GM12878 (cell line): ENCODE data around the gene PLXNA2. TPM values are rescaled to one million over a fixed set of nuclear protein-coding genes. Genes with fewer than 3 reads are reported as not detected.

ENCODE experiments used
- ATAC-seq: fragments of 200-7000 bp; cut with Tn5 transposase; 3 replicates; pipeline ENCODE4 v1.9.1; 2020; ENCODE audit warnings: mild to moderate bottlenecking, moderate library complexity
- BruUV-seq: library from RNA; stranded (reverse); fragments of 400-500 nt; replicated peaks from 2 replicates; lab custom pipeline; 2021; lab: Mats Ljungman, UMichigan
- CTCF ChIA-PET: fragments of 300-600 bp; sonication (Branson Sonifier 250); formaldehyde crosslinking; extraction: SDS; loops from one replicate; lab custom pipeline; 2021; ENCODE audit warnings: inconsistent platforms; lab: Yijun Ruan, JAX
- POLR2A ChIA-PET: fragments of 350-600 bp; formaldehyde crosslinking; extraction: SDS; loops from one replicate; lab custom pipeline; 2021; ENCODE audit warnings: inconsistent platforms; lab: Charles Lee
- RAD21 ChIA-PET: fragments of 300-600 bp; sonication (Branson Sonifier 250); formaldehyde crosslinking; loops from one replicate; lab custom pipeline; 2023; ENCODE audit warnings: antibody characterized with exemption; ENCODE audit not compliant: unreplicated experiment; lab: Charles Lee
- SMC1A ChIA-PET: fragments of 300-600 bp; sonication (Branson Sonifier 250); formaldehyde crosslinking; loops from one replicate; lab custom pipeline; 2023; ENCODE audit not compliant: unreplicated experiment, uncharacterized antibody; lab: Charles Lee
- DNase-seq: peaks from one replicate; pipeline ENCODE4 v3.0.0-alpha.2; 2011; ENCODE audit warnings: low read depth, low spot score
- FAIRE-seq: peaks from 3 replicates; lab custom pipeline; 2011; peaks lifted over from hg19 to GRCh38; lab: Jason Lieb, UNC
- H2AFZ ChIP-seq: 2 replicates; pipeline ENCODE4 v1.6.0; 2011; ENCODE audit warnings: low read depth, low read length, control low read depth; ENCODE audit not compliant: control insufficient read depth
- H3K27ac ChIP-seq: 2 replicates; pipeline ENCODE4 v1.5.1; 2011; ENCODE audit warnings: control low read depth; ENCODE audit not compliant: control insufficient read depth, insufficient read depth
- H3K27me3 ChIP-seq, 2 experiments: replicated peaks in 1 of 2; 2 replicates each; pipeline versions ENCODE4 v1.6.0 to v1.6.1; 2011; ENCODE audit warnings: low read length in 1 of 2; ENCODE audit not compliant: control insufficient read depth in 2 of 2, insufficient read depth in 2 of 2
- H3K36me3 ChIP-seq, 2 experiments: 2 replicates each; pipeline ENCODE4 v1.5.1; 2011; ENCODE audit warnings: low read length in 1 of 2; ENCODE audit not compliant: control insufficient read depth in 2 of 2, insufficient read depth in 2 of 2
- H3K4me1 ChIP-seq: 2 replicates; pipeline ENCODE4 v1.6.1; 2011; ENCODE audit warnings: mild to moderate bottlenecking, low read length, moderate library complexity, mixed read lengths; ENCODE audit not compliant: control insufficient read depth, insufficient read depth
- H3K4me2 ChIP-seq: 2 replicates; pipeline ENCODE4 v1.6.0; 2011; ENCODE audit warnings: control low read depth; ENCODE audit not compliant: control insufficient read depth, insufficient read depth
- H3K4me3 ChIP-seq: fragments of 200-600 bp; sonication (generic); 2 replicates; pipeline ENCODE4 v1.5.1; 2016
- H3K79me2 ChIP-seq: 2 replicates; pipeline ENCODE4 v1.6.0; 2011; ENCODE audit warnings: low read length; ENCODE audit not compliant: control insufficient read depth, insufficient read depth
- H3K9ac ChIP-seq: 2 replicates; pipeline ENCODE4 v1.8.0; 2011; ENCODE audit warnings: low read length, control low read depth, mixed read lengths; ENCODE audit not compliant: control insufficient read depth, insufficient read depth
- H3K9me3 ChIP-seq: replicated peaks from 3 replicates; pipeline ENCODE4 v1.5.1; 2011; ENCODE audit warnings: mild to moderate bottlenecking, low read length; ENCODE audit not compliant: control insufficient read depth, insufficient read depth
- H4K20me1 ChIP-seq: 2 replicates; pipeline ENCODE4 v1.6.0; 2011; ENCODE audit not compliant: control insufficient read depth, insufficient read depth
- ETV6 ChIP-seq, 2 experiments: fragments of 450-650 bp in 1 of 2; IDR thresholded peaks in 1 of 2; conservative IDR thresholded peaks in 1 of 2; 2 replicates each; pipeline ENCODE4 v1.6.1; 2014; ENCODE audit warnings: antibody characterized with exemption in 1 of 2, borderline replicate concordance in 1 of 2, low read depth in 1 of 2, mild to moderate bottlenecking in 1 of 2, moderate library complexity in 1 of 2
- HDAC2 ChIP-seq: fragments of 200-600 bp; sonication (generic); IDR thresholded peaks from 2 replicates; pipeline ENCODE4 v1.6.1; 2017
- HDGF ChIP-seq: fragments of 450-650 bp; IDR thresholded peaks from 2 replicates; pipeline ENCODE4 v1.6.1; 2016; ENCODE audit warnings: antibody characterized with exemption
- POLR2AphosphoS5 ChIP-seq: IDR thresholded peaks from 2 replicates; pipeline ENCODE4 v1.6.1; 2011; ENCODE audit warnings: mild to moderate bottlenecking, low read length, inconsistent platforms
- RBBP5 ChIP-seq: fragments of 200-600 bp; sonication (generic); conservative IDR thresholded peaks from 2 replicates; pipeline ENCODE4 v1.6.1; 2016
- STAT1 ChIP-seq: fragments of 450-650 bp; conservative IDR thresholded peaks from 2 replicates; pipeline ENCODE4 v1.6.1; 2014; ENCODE audit warnings: antibody characterized with exemption, mild to moderate bottlenecking
- YY1 ChIP-seq: IDR thresholded peaks from 2 replicates; pipeline ENCODE4 v1.6.1; 2011; ENCODE audit warnings: low read depth, mild to moderate bottlenecking, low read length
- ZBED1 ChIP-seq: IDR thresholded peaks from 2 replicates; pipeline ENCODE4 v1.6.1; 2016; ENCODE audit warnings: borderline replicate concordance
- WGBS: methylation state at CpG from one replicate; pipeline ENCODE4 v1.1.6; 2016; ENCODE audit warnings: low lambda C conversion rate; ENCODE audit not compliant: insufficient replicate concordance, insufficient coverage; ENCODE audit errors: missing lambda C conversion rate; 5-methylcytosine and 5-hydroxymethylcytosine counted together
- in situ Hi-C: fragments of 300-500 bp; cut with MboI; formaldehyde crosslinking; loops from 9 replicates; pipeline ENCODE4 v1.14.3; 2018; ENCODE audit warnings: mixed read lengths
- intact Hi-C: fragments of 100-400 bp; cut with micrococcal nuclease; formaldehyde crosslinking; loops from one replicate; pipeline ENCODE4 v1.14.2; 2022; ENCODE audit not compliant: unreplicated experiment
- polyA plus RNA-seq, 11 experiments: library from polyadenylated mRNA; depleted of rRNA in 4 of 11; unstranded in 6 of 11; stranded (reverse) in 5 of 11; fragments of >200 nt; fragmentation: Nextera tagmentation in 4 of 11; fragmentation: Illumina TruSeq in 1 of 11; extraction: Ambion mirVana in 4 of 11; extraction: Trizol in 1 of 11; gene quantifications; 1 replicate in 1 of 11; 2 replicates in 10 of 11; pipeline versions ENCODE4 v1.2.1 to v1.2.3, GENCODE V29; 2011 to 2016; ENCODE audit warnings: inconsistent platforms in 2 of 11, missing spikeins in 2 of 11, low read depth in 1 of 11
- total RNA-seq, 4 experiments: library from RNA; depleted of rRNA in 3 of 4; stranded (reverse); fragments of >200 nt in 3 of 4; fragmentation: Illumina TruSeq in 1 of 4; extraction: Trizol in 1 of 4; gene quantifications; 2 replicates each; pipeline versions ENCODE4 v1.2.1 to v1.2.3, GENCODE V29; 2013 to 2021
- TF ChIP-seq, protein P1 (sequence below): fragments of 450-650 bp; IDR thresholded peaks from 2 replicates; pipeline ENCODE4 v1.6.1; 2016; ENCODE audit warnings: mild to moderate bottlenecking, moderate library complexity, borderline replicate concordance
- TF ChIP-seq, protein P2 (sequence below): fragments of 450-650 bp; IDR thresholded peaks from 2 replicates; pipeline ENCODE4 v1.6.1; 2014; ENCODE audit warnings: mild to moderate bottlenecking
- TF ChIP-seq, protein P3 (sequence below): fragments of 150-350 bp; IDR thresholded peaks from 2 replicates; pipeline ENCODE4 v1.6.1; 2016; ENCODE audit warnings: low read depth, low read length
- TF ChIP-seq, protein P4 (sequence below): IDR thresholded peaks from 2 replicates; pipeline ENCODE4 v1.6.1; 2012; ENCODE audit warnings: low read depth, low read length, improper control_type of control experiment
- TF ChIP-seq, protein P5 (sequence below), 3 experiments: IDR thresholded peaks in 2 of 3; conservative IDR thresholded peaks in 1 of 3; 2 replicates each; pipeline ENCODE4 v1.5.1; 2011; ENCODE audit warnings: low read depth in 3 of 3, low read length in 3 of 3, mild to moderate bottlenecking in 3 of 3, control low read depth in 2 of 3, moderate library complexity in 2 of 3, inconsistent platforms in 1 of 3, mixed read lengths in 1 of 3; ENCODE audit not compliant: control insufficient read depth in 2 of 3, insufficient read depth in 1 of 3; ENCODE audit errors: extremely low read depth in 1 of 3

The PLXNA2 gene
- total and polyA plus RNA-seq, 10 of the 15 experiments (the other 5 are each of a cell fraction or from before 2014, with no cell fraction given): under 0.01 to 0.08 (median 0.07) TPM; not detected in 4

DNA sequence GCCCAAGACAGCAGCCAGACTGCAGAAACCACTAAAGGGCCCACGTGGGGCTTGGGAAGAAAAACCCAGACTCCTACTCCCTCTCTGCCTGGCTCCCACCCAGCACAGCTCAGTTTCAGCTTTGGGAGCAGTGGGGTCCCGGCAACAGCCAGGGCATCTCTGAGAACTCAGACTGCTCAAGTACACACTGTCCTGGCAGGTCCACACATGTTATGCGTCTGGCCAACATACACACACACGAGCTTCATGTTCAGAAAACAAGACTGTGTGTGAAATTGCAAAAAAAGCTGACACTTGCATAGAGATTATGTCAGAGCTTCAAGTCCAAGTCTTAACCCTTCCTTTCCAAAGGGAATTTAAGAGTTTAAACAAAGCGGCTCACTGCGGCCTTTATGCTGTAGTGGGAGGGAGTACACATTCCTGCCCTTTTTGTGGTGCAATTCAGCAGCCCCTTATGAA lies 196.7 kb downstream of the PLXNA2 start:
- Histone ChIP-seq H3K36me3 (no peaks in the 10 kb centered on the region), H3K9ac (no peak overlapping the region), H3K27ac (no peak overlapping the region), H3K4me2 (no peak overlapping the region), H3K4me1 (no peaks in the 10 kb centered on the region), H3K79me2 (no peaks in the 10 kb centered on the region), H3K9me3 (no peaks in the 10 kb centered on the region), H3K4me3 (no peak overlapping the region), H2AFZ (no peak overlapping the region), H3K27me3 (peaks cover 0 to 6% of the 10 kb centered on the region in 2 experiments; a peak in 2 of 4 replicates), H4K20me1 (no peaks in the 10 kb centered on the region)
- RAD21 ChIA-PET: no interaction called here
- FAIRE-seq (no peak), ATAC-seq (no peak), DNase-seq (no peak)
- CTCF ChIA-PET: interaction anchor here (1.1 to 1.8 kb wide), 2 partner anchors 17 to 25 kb away, joined by 3 to 12 read pairs; no protein-coding TSS in a partner anchor
- intact Hi-C loops (no loop called here), in situ Hi-C loops (no loop called here)
- SMC1A ChIA-PET: no interaction called here
- POLR2A ChIA-PET: no interaction called here
- no TSS peak for BruUV-seq
- WGBS: 34% methylated on average over 6 of the region's 6 CpGs
- TF ChIP-seq, protein P1, sequence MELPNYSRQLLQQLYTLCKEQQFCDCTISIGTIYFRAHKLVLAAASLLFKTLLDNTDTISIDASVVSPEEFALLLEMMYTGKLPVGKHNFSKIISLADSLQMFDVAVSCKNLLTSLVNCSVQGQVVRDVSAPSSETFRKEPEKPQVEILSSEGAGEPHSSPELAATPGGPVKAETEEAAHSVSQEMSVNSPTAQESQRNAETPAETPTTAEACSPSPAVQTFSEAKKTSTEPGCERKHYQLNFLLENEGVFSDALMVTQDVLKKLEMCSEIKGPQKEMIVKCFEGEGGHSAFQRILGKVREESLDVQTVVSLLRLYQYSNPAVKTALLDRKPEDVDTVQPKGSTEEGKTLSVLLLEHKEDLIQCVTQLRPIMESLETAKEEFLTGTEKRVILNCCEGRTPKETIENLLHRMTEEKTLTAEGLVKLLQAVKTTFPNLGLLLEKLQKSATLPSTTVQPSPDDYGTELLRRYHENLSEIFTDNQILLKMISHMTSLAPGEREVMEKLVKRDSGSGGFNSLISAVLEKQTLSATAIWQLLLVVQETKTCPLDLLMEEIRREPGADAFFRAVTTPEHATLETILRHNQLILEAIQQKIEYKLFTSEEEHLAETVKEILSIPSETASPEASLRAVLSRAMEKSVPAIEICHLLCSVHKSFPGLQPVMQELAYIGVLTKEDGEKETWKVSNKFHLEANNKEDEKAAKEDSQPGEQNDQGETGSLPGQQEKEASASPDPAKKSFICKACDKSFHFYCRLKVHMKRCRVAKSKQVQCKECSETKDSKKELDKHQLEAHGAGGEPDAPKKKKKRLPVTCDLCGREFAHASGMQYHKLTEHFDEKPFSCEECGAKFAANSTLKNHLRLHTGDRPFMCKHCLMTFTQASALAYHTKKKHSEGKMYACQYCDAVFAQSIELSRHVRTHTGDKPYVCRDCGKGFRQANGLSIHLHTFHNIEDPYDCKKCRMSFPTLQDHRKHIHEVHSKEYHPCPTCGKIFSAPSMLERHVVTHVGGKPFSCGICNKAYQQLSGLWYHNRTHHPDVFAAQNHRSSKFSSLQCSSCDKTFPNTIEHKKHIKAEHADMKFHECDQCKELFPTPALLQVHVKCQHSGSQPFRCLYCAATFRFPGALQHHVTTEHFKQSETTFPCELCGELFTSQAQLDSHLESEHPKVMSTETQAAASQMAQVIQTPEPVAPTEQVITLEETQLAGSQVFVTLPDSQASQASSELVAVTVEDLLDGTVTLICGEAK: no peak
- TF ChIP-seq RBBP5: no peak
- TF ChIP-seq, protein P2, sequence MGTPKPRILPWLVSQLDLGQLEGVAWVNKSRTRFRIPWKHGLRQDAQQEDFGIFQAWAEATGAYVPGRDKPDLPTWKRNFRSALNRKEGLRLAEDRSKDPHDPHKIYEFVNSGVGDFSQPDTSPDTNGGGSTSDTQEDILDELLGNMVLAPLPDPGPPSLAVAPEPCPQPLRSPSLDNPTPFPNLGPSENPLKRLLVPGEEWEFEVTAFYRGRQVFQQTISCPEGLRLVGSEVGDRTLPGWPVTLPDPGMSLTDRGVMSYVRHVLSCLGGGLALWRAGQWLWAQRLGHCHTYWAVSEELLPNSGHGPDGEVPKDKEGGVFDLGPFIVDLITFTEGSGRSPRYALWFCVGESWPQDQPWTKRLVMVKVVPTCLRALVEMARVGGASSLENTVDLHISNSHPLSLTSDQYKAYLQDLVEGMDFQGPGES: no peak
- TF ChIP-seq STAT1: no peak
- TF ChIP-seq HDGF: no peak
- no peak for TF ChIP-seq ZBED1
- TF ChIP-seq, protein P3, sequence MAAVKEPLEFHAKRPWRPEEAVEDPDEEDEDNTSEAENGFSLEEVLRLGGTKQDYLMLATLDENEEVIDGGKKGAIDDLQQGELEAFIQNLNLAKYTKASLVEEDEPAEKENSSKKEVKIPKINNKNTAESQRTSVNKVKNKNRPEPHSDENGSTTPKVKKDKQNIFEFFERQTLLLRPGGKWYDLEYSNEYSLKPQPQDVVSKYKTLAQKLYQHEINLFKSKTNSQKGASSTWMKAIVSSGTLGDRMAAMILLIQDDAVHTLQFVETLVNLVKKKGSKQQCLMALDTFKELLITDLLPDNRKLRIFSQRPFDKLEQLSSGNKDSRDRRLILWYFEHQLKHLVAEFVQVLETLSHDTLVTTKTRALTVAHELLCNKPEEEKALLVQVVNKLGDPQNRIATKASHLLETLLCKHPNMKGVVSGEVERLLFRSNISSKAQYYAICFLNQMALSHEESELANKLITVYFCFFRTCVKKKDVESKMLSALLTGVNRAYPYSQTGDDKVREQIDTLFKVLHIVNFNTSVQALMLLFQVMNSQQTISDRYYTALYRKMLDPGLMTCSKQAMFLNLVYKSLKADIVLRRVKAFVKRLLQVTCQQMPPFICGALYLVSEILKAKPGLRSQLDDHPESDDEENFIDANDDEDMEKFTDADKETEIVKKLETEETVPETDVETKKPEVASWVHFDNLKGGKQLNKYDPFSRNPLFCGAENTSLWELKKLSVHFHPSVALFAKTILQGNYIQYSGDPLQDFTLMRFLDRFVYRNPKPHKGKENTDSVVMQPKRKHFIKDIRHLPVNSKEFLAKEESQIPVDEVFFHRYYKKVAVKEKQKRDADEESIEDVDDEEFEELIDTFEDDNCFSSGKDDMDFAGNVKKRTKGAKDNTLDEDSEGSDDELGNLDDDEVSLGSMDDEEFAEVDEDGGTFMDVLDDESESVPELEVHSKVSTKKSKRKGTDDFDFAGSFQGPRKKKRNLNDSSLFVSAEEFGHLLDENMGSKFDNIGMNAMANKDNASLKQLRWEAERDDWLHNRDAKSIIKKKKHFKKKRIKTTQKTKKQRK: no peak
- no peak for TF ChIP-seq ETV6 (conservative IDR thresholded peaks at IDR 0.05 in 1 of 2, IDR thresholded peaks at IDR 0.05 in 1 of 2; ENCODE audit: borderline replicate concordance in 1 of 2, low read depth in 1 of 2)
- TF ChIP-seq, protein P4, sequence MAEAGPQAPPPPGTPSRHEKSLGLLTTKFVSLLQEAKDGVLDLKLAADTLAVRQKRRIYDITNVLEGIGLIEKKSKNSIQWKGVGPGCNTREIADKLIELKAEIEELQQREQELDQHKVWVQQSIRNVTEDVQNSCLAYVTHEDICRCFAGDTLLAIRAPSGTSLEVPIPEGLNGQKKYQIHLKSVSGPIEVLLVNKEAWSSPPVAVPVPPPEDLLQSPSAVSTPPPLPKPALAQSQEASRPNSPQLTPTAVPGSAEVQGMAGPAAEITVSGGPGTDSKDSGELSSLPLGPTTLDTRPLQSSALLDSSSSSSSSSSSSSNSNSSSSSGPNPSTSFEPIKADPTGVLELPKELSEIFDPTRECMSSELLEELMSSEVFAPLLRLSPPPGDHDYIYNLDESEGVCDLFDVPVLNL: no peak
- TF ChIP-seq HDAC2: no peak
- no peak for TF ChIP-seq YY1
- TF ChIP-seq, protein P5, sequence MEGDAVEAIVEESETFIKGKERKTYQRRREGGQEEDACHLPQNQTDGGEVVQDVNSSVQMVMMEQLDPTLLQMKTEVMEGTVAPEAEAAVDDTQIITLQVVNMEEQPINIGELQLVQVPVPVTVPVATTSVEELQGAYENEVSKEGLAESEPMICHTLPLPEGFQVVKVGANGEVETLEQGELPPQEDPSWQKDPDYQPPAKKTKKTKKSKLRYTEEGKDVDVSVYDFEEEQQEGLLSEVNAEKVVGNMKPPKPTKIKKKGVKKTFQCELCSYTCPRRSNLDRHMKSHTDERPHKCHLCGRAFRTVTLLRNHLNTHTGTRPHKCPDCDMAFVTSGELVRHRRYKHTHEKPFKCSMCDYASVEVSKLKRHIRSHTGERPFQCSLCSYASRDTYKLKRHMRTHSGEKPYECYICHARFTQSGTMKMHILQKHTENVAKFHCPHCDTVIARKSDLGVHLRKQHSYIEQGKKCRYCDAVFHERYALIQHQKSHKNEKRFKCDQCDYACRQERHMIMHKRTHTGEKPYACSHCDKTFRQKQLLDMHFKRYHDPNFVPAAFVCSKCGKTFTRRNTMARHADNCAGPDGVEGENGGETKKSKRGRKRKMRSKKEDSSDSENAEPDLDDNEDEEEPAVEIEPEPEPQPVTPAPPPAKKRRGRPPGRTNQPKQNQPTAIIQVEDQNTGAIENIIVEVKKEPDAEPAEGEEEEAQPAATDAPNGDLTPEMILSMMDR (IDR thresholded peaks at IDR 0.05 in 2 of 3, conservative IDR thresholded peaks at IDR 0.05 in 1 of 3; ENCODE audit: control insufficient read depth in 2 of 3, extremely low read depth in 1 of 3, insufficient read depth in 1 of 3, low read depth in 3 of 3, low read length in 3 of 3): no peak
- TF ChIP-seq POLR2AphosphoS5: no peak
